ENCODE measurements around the gene COX19.

GRCh38 chr7:959271-959670, 16.1 kb downstream of the COX19 start:
- TF ChIP-seq CTCF (IDR thresholded peaks at IDR 0.05; ENCODE audit: insufficient read depth, low read length) = no peak
- TF ChIP-seq REST (IDR thresholded peaks at IDR 0.05; ENCODE audit: insufficient replicate concordance, low read depth) = no peak
